D721Med (cell line): Measurements from ENCODE around the gene EIF4H.
A peak's percentile ranks its signal among the peaks of the same experiment; 100 is the strongest.

Source experiments
- DNase-seq: peaks from one replicate; pipeline ENCODE4 v3.0.0; 2011; ENCODE audit warnings: low spot score; ENCODE audit not compliant: insufficient read length
- FAIRE-seq: peaks from 2 replicates; lab custom pipeline; 2011; peaks lifted over from hg19 to GRCh38; lab: Jason Lieb, UNC
- CTCF ChIP-seq: IDR thresholded peaks from 2 replicates; pipeline ENCODE4 v1.5.1; 2012; ENCODE audit warnings: mild to moderate bottlenecking, control low read depth; ENCODE audit not compliant: insufficient read depth; ENCODE audit errors: missing control alignments

Gene EIF4H

GRCh38 chr7:74182453-74183090 is 8.4 kb downstream of the EIF4H start:
- FAIRE-seq (no peak), DNase-seq (no peak)
- TF ChIP-seq CTCF: no peak

- DNase-seq: no peak
- no peak for TF ChIP-seq CTCF
- no peak for FAIRE-seq
Observed at GRCh38 chr7:74183142-74183541, 9.0 kb downstream of the EIF4H start.

GRCh38 chr7:74183653-74184450 is 9.7 kb downstream of the EIF4H start:
- no peak for FAIRE-seq
- no peak for DNase-seq
- peak; percentile 35 for TF ChIP-seq CTCF

DNA sequence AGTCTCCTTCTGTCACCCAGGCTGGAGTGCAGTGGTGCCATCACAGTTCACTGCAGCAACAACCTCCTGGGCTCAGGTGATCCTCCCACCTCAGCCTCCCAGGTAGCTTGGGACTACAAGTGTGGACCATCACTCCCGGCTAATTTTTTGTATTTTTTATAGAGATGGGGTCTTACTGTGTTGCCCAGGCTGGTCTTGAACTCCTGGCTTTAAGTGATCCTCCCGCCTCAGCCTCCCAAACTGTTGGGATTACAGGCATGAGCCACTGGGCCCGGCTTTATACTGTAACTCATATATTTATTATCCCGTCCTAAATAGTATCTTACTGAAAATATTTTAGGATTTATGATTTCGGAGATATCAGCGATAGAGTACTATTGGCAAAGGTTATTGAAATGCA is 10.9 kb downstream of the EIF4H start:
- no peak for FAIRE-seq
- TF ChIP-seq CTCF: no peak

GRCh38 chr7:74185636-74186035 is 11.5 kb downstream of the EIF4H start:
- FAIRE-seq (no peak), DNase-seq (no peak)
- TF ChIP-seq CTCF: no peak

More for the DNA sequence above, 10.9 kb downstream of the EIF4H start:
- no peak for DNase-seq

GRCh38 chr7:74187915-74188675 is 13.9 kb downstream of the EIF4H start:
- TF ChIP-seq CTCF: no peak
- DNase-seq (no peak), FAIRE-seq (no peak)

- no peak for TF ChIP-seq CTCF
- DNase-seq (no peak), FAIRE-seq (no peak)
Observed at GRCh38 chr7:74190259-74190658, 16.1 kb downstream of the EIF4H start.
